ENCODE data around the gene ATG10. TPM values are rescaled to one million over a fixed set of nuclear protein-coding genes. Genes with fewer than 3 reads are reported as not detected.

Gene ATG10
- total and polyA plus RNA-seq, 9 donors: 2.6 to 7.8 (median 4.6) TPM

GRCh38 chr5:82152978-82153481, 181.2 kb downstream of the ATG10 start:
- intact Hi-C loops (cut with DNase I): loop anchor here in 1 of 4 donors (10.0 kb wide), 2 partner anchors 288 to 648 kb away; no protein-coding TSS in a partner anchor
- WGBS, 3 donors: 88 to 89% (median 89%) methylated on average over 4 of the region's 4 CpGs
- DNase-seq: no peak

DNA sequence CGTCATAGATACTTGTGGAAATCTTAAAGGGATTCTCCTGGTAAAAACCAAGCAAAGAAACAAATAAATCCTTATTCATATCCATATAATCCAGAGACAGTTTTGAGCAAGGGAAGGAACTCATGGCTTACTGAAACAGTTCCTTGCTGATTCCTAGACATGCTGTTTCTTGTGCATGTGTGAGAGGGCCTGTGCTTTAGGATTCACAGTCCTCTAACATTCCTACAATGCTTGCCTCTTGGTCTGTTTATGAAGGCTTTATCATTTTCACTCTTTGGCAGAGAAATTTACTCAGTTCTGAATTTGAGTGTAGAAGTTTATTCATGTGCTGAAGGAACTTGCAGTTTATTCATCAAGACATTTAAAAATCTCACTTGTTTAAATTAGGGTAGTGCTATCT, 183.0 kb downstream of the ATG10 start:
- Histone ChIP-seq H3K27me3 (no peaks in the 10 kb centered on the region), H3K36me3 (no peaks in the 10 kb centered on the region), H3K4me3 (no peak overlapping the region), H3K27ac (peak overlapping the region in 1 of 2 donors; percentile 20), H3K9me3 (no peaks in the 10 kb centered on the region), H3K4me1 (ENCODE audit: insufficient read depth) (peaks cover 2% of the 10 kb centered on the region)
- TF ChIP-seq EP300 (IDR thresholded peaks at IDR 0.05) (no peak), POLR2A (IDR thresholded peaks at IDR 0.05) (no peak)
- TF ChIP-seq, protein P1, sequence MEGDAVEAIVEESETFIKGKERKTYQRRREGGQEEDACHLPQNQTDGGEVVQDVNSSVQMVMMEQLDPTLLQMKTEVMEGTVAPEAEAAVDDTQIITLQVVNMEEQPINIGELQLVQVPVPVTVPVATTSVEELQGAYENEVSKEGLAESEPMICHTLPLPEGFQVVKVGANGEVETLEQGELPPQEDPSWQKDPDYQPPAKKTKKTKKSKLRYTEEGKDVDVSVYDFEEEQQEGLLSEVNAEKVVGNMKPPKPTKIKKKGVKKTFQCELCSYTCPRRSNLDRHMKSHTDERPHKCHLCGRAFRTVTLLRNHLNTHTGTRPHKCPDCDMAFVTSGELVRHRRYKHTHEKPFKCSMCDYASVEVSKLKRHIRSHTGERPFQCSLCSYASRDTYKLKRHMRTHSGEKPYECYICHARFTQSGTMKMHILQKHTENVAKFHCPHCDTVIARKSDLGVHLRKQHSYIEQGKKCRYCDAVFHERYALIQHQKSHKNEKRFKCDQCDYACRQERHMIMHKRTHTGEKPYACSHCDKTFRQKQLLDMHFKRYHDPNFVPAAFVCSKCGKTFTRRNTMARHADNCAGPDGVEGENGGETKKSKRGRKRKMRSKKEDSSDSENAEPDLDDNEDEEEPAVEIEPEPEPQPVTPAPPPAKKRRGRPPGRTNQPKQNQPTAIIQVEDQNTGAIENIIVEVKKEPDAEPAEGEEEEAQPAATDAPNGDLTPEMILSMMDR (IDR thresholded peaks at IDR 0.05): no peak
- intact Hi-C loops (cut with DNase I): loop anchor here in 1 of 4 donors (10.0 kb wide), 2 partner anchors 290 to 650 kb away; no protein-coding TSS in a partner anchor
- no peak for DNase-seq
- WGBS, 3 donors: 48 to 86% (median 60%) methylated on average over 1 of the region's 1 CpG

More at GRCh38 chr5:82152978-82153481, 181.2 kb downstream of the ATG10 start:
- Histone ChIP-seq H3K9me3 (no peaks in the 10 kb centered on the region), H3K27me3 (no peaks in the 10 kb centered on the region), H3K4me3 (no peak overlapping the region), H3K4me1 (ENCODE audit: insufficient read depth) (peaks cover 2% of the 10 kb centered on the region), H3K36me3 (no peaks in the 10 kb centered on the region), H3K27ac (no peak overlapping the region)
- TF ChIP-seq, protein P1 (IDR thresholded peaks at IDR 0.05): no peak
- TF ChIP-seq POLR2A (IDR thresholded peaks at IDR 0.05): no peak
- no peak for TF ChIP-seq EP300 (IDR thresholded peaks at IDR 0.05)

DNA sequence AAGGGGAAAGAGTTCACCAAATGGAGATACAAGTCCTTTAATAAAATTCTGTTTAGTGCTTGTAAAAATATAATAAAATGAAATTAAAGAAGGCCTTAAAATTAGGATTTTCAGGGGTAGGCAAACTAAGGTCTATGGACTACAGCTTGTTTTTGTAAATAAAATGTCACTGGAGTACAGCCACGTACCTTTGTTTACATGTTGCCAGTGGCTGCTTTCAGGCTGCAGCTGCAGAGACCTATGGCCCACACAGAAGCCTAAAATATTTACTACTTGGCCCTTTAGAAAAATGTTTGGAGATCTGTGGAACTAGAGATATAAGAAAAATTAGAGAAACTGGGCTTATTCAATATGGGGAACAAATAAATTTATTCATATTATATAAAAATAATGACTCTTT, 183.5 kb downstream of the ATG10 start:
- Histone ChIP-seq H3K4me3 (no peak overlapping the region), H3K27ac (peak overlapping the region in 1 of 2 donors; percentile 20), H3K27me3 (no peaks in the 10 kb centered on the region), H3K36me3 (no peaks in the 10 kb centered on the region), H3K4me1 (ENCODE audit: insufficient read depth) (peaks cover 2% of the 10 kb centered on the region), H3K9me3 (no peaks in the 10 kb centered on the region)
- no peak for DNase-seq
- WGBS, 3 donors: 0 to 50% (median 17%) methylated on average over 1 of the region's 1 CpG
- TF ChIP-seq, protein P1 (IDR thresholded peaks at IDR 0.05): no peak
- TF ChIP-seq POLR2A (IDR thresholded peaks at IDR 0.05): no peak
- TF ChIP-seq EP300 (IDR thresholded peaks at IDR 0.05): no peak
- intact Hi-C loops (cut with DNase I): loop anchor here in 1 of 4 donors (10.0 kb wide), 2 partner anchors 291 to 651 kb away; no protein-coding TSS in a partner anchor

DNA sequence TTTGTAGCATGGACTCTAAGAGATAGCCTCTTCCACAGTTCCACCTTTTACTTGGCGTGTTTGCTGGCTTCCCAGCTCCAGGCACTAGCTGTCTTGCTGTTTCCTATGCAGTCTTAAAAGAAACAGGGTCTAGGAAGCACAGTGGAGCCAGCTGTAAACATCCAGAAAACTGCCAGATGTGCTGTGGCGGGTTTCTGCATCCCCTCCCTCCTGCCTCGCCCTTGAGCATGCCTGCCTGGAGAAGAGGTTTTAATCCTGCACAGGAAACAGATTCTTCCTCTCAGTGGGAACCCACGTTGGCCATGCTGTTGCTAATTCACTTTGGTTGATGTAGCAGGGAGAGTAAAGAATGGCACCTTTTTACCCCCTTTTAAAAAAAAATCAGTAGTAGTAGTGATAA, 185.1 kb downstream of the ATG10 start:
- intact Hi-C loops (cut with DNase I): loop anchor here in 1 of 4 donors (10.0 kb wide), 2 partner anchors 292 to 652 kb away; no protein-coding TSS in a partner anchor

More for the DNA sequence above, 185.1 kb downstream of the ATG10 start:
- H3K4me3 ChIP-seq: no peak overlapping the region
- no peaks in the 10 kb centered on the region for H3K36me3 ChIP-seq
- peaks cover 2% of the 10 kb centered on the region for H3K4me1 ChIP-seq (ENCODE audit: insufficient read depth)
- H3K27me3 ChIP-seq: no peaks in the 10 kb centered on the region
- TF ChIP-seq, protein P1 (IDR thresholded peaks at IDR 0.05): no peak
- TF ChIP-seq EP300 (IDR thresholded peaks at IDR 0.05): no peak
- no peak for TF ChIP-seq POLR2A (IDR thresholded peaks at IDR 0.05)
- DNase-seq: no peak
- 64 to 88% (median 80%) methylated on average over 4 of the region's 4 CpGs for WGBS, 3 donors
- no peak overlapping the region for H3K27ac ChIP-seq
- H3K9me3 ChIP-seq: no peaks in the 10 kb centered on the region
